NT2/D1 (cell line): ENCODE measurements around the gene PTPRO.

Experiments
- YY1 ChIP-seq: IDR thresholded peaks from 2 replicates; pipeline ENCODE4 v1.6.1; 2011; ENCODE audit not compliant: insufficient read length, insufficient read depth
- ZNF274 ChIP-seq: IDR thresholded peaks from 2 replicates; pipeline ENCODE4 v1.6.1; 2011; ENCODE audit warnings: mild to moderate bottlenecking, low read depth, low read length

- TF ChIP-seq ZNF274 (no peak), YY1 (no peak)
Measured at GRCh38 chr12:15405606-15406005, 83.3 kb downstream of the PTPRO start.
